ENCODE measurements around the gene BRD9. TPM values are rescaled to one million over a fixed set of nuclear protein-coding genes. Genes with fewer than 3 reads are reported as not detected.

BRD9 gene
- total and polyA plus RNA-seq, 2 of the 4 experiments (the other 2 are of a cell fraction) = 22.0 to 43.4 TPM

GRCh38 chr5:854966-855743 is 37.4 kb downstream of the BRD9 start:
- no peak overlapping the region for H3K23ac ChIP-seq (ENCODE audit: low read depth, low read length)
- no peak overlapping the region for H2BK15ac ChIP-seq (ENCODE audit: low read depth, low read length)
- no peaks in the 10 kb centered on the region for H3K36me3 ChIP-seq (ENCODE audit: control insufficient read depth, insufficient read depth, low read length)
- H3K9me3 ChIP-seq (ENCODE audit: control insufficient read depth, insufficient read depth, low read length) = no peaks in the 10 kb centered on the region
- no peak overlapping the region for H2BK20ac ChIP-seq (ENCODE audit: low read depth, low read length)
- BruUV-seq (replicated peaks) = no TSS peak
- intact Hi-C loops (cut with micrococcal nuclease) (no loop called here), in situ Hi-C loops (cut with MboI; ENCODE audit: low sequenced_read_pairs) (no loop called here), dilution Hi-C loops (cut with HindIII; ENCODE audit: low sequenced_read_pairs, unreplicated experiment) (no loop called here)
- H3K79me1 ChIP-seq (ENCODE audit: low read depth in 1 of 2, low read length in 2 of 2) = no peaks in the 10 kb centered on the region
- no peak overlapping the region for H3K14ac ChIP-seq (replicated peaks; ENCODE audit: low read depth, low read length)
- H3K4ac ChIP-seq (ENCODE audit: low read depth, low read length) = no peak overlapping the region
- H3K4me3 ChIP-seq (ENCODE audit: insufficient read depth, low read depth, low read length) = no peak overlapping the region
- POLR2A ChIA-PET (ENCODE audit: unreplicated experiment) = no interaction called here
- no peak overlapping the region for H2AFZ ChIP-seq (replicated peaks; ENCODE audit: low read length, poor library complexity)
- peaks cover 5% of the 10 kb centered on the region; the same call in 1 of the 2 replicates for H3K27me3 ChIP-seq (ENCODE audit: control insufficient read depth, insufficient read depth, low read length)
- no peak overlapping the region for H2BK120ac ChIP-seq (ENCODE audit: low read depth, low read length)
- no peak overlapping the region for H4K8ac ChIP-seq (ENCODE audit: low read depth in 2 of 2, low read length in 2 of 2)
- H3K27ac ChIP-seq (ENCODE audit: insufficient read depth, low read length) = no peak overlapping the region
- no peak for DNase-seq
- H3K9ac ChIP-seq (ENCODE audit: low read depth, low read length) = no peak overlapping the region
- WGBS, 2 experiments (ENCODE audit: extremely low coverage in 2 of 2, insufficient read length in 1 of 2) = 88% methylated on average over 21 of the region's 32 CpGs; no CpG with 5 or more reads in 1 of the 2 experiments
- H3K4me1 ChIP-seq (ENCODE audit: control insufficient read depth, insufficient read depth, low read length) = no peaks in the 10 kb centered on the region
- H3K18ac ChIP-seq (ENCODE audit: low read depth, low read length) = no peak overlapping the region
- peaks cover 13% of the 10 kb centered on the region for H4K20me1 ChIP-seq (ENCODE audit: insufficient read depth, low read length)
- H4K5ac ChIP-seq (ENCODE audit: low read depth, low read length) = no peak overlapping the region
- H2AK9ac ChIP-seq (replicated peaks; ENCODE audit: low read depth, low read length, poor library complexity) = no peak overlapping the region
- H3K9me1 ChIP-seq (ENCODE audit: insufficient read depth, low read length) = peaks cover 10% of the 10 kb centered on the region
- no peak overlapping the region for H2AK5ac ChIP-seq (ENCODE audit: low read depth, low read length)
- H3K4me2 ChIP-seq (ENCODE audit: low read depth, low read length) = no peak overlapping the region
- TF ChIP-seq SMC3 (IDR thresholded peaks at IDR 0.05; ENCODE audit: low read depth, low read length) = no peak
- TF ChIP-seq CEBPB (IDR thresholded peaks at IDR 0.05; ENCODE audit: low read depth, low read length) = no peak
- no peak for TF ChIP-seq CTCF (conservative IDR thresholded peaks at IDR 0.05; ENCODE audit: low read depth, low read length)
- no peak for TF ChIP-seq ELK1 (IDR thresholded peaks at IDR 0.05; ENCODE audit: borderline replicate concordance, low read depth, low read length)
- TF ChIP-seq RCOR1 (IDR thresholded peaks at IDR 0.05; ENCODE audit: insufficient replicate concordance, low read length) = no peak
- no peak for TF ChIP-seq BHLHE40 (IDR thresholded peaks at IDR 0.05; ENCODE audit: low read depth, low read length)
- no peak for TF ChIP-seq CHD1 (IDR thresholded peaks at IDR 0.05; ENCODE audit: low read depth, low read length)
- TF ChIP-seq MAFK (IDR thresholded peaks at IDR 0.05; ENCODE audit: low read depth, low read length) = no peak
- TF ChIP-seq NFE2L2 (IDR thresholded peaks at IDR 0.05; ENCODE audit: low read depth, low read length) = no peak
- TF ChIP-seq POLR2A (IDR thresholded peaks at IDR 0.05; ENCODE audit: low read depth, low read length) = no peak
- TF ChIP-seq RAD21 (IDR thresholded peaks at IDR 0.05; ENCODE audit: low read length) = no peak
- TF ChIP-seq MXI1 (IDR thresholded peaks at IDR 0.05; ENCODE audit: borderline replicate concordance, low read depth, low read length) = no peak
- H3K56ac ChIP-seq (ENCODE audit: extremely low read depth, insufficient read depth, low read length) = no peak overlapping the region
- CTCF ChIA-PET = no interaction called here
- no peak overlapping the region for H4K91ac ChIP-seq (ENCODE audit: insufficient read depth, low read depth, low read length)
- ATAC-seq (ENCODE audit: low read depth) = no peak
- H2BK5ac ChIP-seq (ENCODE audit: low read depth, low read length, poor library complexity, severe bottlenecking) = no peak overlapping the region

All from IMR-90 (cell line).